HepG2 (cell line): ENCODE measurements around the gene ZC3H18. TPM values are rescaled to one million over a fixed set of nuclear protein-coding genes. Genes with fewer than 3 reads are reported as not detected.

ENCODE experiments used
- AGO2 ChIP-seq: fragments of 200-400 bp; formaldehyde crosslinking; optimal IDR thresholded peaks from 2 replicates; pipeline ENCODE3; 2017; ENCODE audit warnings: mild to moderate bottlenecking, low read depth, low read length, moderate library complexity
- CREB1 ChIP-seq, 2 experiments: fragments of 450-650 bp in 1 of 2; IDR thresholded peaks; 2 replicates each; pipeline ENCODE4 v1.6.1; 2016 to 2017; ENCODE audit warnings: control low read depth in 1 of 2, mild to moderate bottlenecking in 1 of 2, missing compliant biosample characterization in 1 of 2, missing genetic modification characterization in 1 of 2
- HMGXB3 ChIP-seq: sonication (generic); formaldehyde crosslinking; IDR thresholded peaks from 2 replicates; pipeline ENCODE4 v1.4.0; 2020; ENCODE audit warnings: missing genetic modification reagents, borderline replicate concordance
- IKZF5 ChIP-seq: IDR thresholded peaks from 2 replicates; pipeline ENCODE4 v1.6.1; 2018; ENCODE audit warnings: missing genetic modification reagents, mild to moderate bottlenecking, missing compliant biosample characterization
- MED13 ChIP-seq: sonication (generic); formaldehyde crosslinking; IDR thresholded peaks from 2 replicates; pipeline ENCODE4 v1.5.0; 2020; ENCODE audit warnings: missing genetic modification reagents
- MLLT10 ChIP-seq: sonication (generic); formaldehyde crosslinking; IDR thresholded peaks from 2 replicates; pipeline ENCODE4 v1.4.0; 2020; ENCODE audit warnings: missing genetic modification reagents
- NR2F2 ChIP-seq: IDR thresholded peaks from 2 replicates; pipeline ENCODE4 v1.6.1; 2012; ENCODE audit warnings: low read depth, inconsistent platforms, borderline replicate concordance
- PAXIP1 ChIP-seq: sonication (generic); formaldehyde crosslinking; conservative IDR thresholded peaks from 2 replicates; pipeline ENCODE4 v1.4.0; 2020; ENCODE audit warnings: mild to moderate bottlenecking, missing genetic modification reagents, moderate library complexity
- SIX1 ChIP-seq: sonication (generic); formaldehyde crosslinking; IDR thresholded peaks from 2 replicates; pipeline ENCODE4 v1.4.0; 2020; ENCODE audit warnings: missing genetic modification reagents, borderline replicate concordance
- SSRP1 ChIP-seq: IDR thresholded peaks from 2 replicates; pipeline ENCODE4 v1.6.1; 2016; ENCODE audit warnings: control low read depth
- ZMYM3 ChIP-seq: sonication (generic); formaldehyde crosslinking; IDR thresholded peaks from 2 replicates; pipeline ENCODE4 v1.5.1; 2020; ENCODE audit warnings: mild to moderate bottlenecking, missing genetic modification reagents
- ZNF230 ChIP-seq: sonication (generic); formaldehyde crosslinking; IDR thresholded peaks from 2 replicates; pipeline ENCODE4 v1.4.0; 2020; ENCODE audit warnings: mild to moderate bottlenecking, missing genetic modification reagents
- ZNF232 ChIP-seq: sonication (generic); formaldehyde crosslinking; IDR thresholded peaks from 2 replicates; pipeline ENCODE4 v1.4.0; 2020; ENCODE audit warnings: missing genetic modification reagents, borderline replicate concordance
- ZNF264 ChIP-seq: sonication (generic); formaldehyde crosslinking; IDR thresholded peaks from 2 replicates; pipeline ENCODE4 v1.4.0; 2020; ENCODE audit warnings: missing genetic modification reagents
- ZNF280B ChIP-seq: sonication (generic); formaldehyde crosslinking; IDR thresholded peaks from 2 replicates; pipeline ENCODE4 v1.5.0; 2020; ENCODE audit warnings: missing genetic modification reagents, mild to moderate bottlenecking, borderline replicate concordance
- ZNF34 ChIP-seq: sonication (generic); formaldehyde crosslinking; IDR thresholded peaks from 2 replicates; pipeline ENCODE4 v1.4.0; 2020; ENCODE audit warnings: mild to moderate bottlenecking, missing genetic modification reagents, borderline replicate concordance
- ZNF749 ChIP-seq: sonication (generic); formaldehyde crosslinking; IDR thresholded peaks from 2 replicates; pipeline ENCODE4 v1.8.0; 2022; ENCODE audit warnings: mild to moderate bottlenecking, missing genetic modification reagents, moderate library complexity, borderline replicate concordance
- ZNF780A ChIP-seq: sonication (generic); formaldehyde crosslinking; IDR thresholded peaks from 2 replicates; pipeline ENCODE4 v1.8.0; 2022; ENCODE audit warnings: mild to moderate bottlenecking, missing genetic modification reagents, moderate library complexity
- ZNF790 ChIP-seq: sonication (generic); formaldehyde crosslinking; IDR thresholded peaks from 2 replicates; pipeline ENCODE4 v1.8.0; 2022; ENCODE audit warnings: missing genetic modification reagents, mild to moderate bottlenecking, borderline replicate concordance
- polyA plus RNA-seq, 8 experiments: library from polyadenylated mRNA; depleted of rRNA in 3 of 8; stranded (reverse) in 7 of 8; unstranded in 1 of 8; fragments of >200 nt; fragmentation: Illumina TruSeq in 4 of 8; extraction: Trizol in 4 of 8; gene quantifications; 2 replicates each; pipeline versions ENCODE4 v1.2.1 to v1.2.3, GENCODE V29; 2011 to 2016; ENCODE audit warnings: low read depth in 4 of 8, missing spikeins in 1 of 8, mixed read lengths in 1 of 8; ENCODE audit not compliant: insufficient read depth in 1 of 8
- total RNA-seq, 5 experiments: library from RNA; depleted of rRNA; stranded (reverse); fragments of >200 nt; fragmentation: Illumina TruSeq; extraction: Trizol; gene quantifications; 2 replicates each; pipeline ENCODE4 v1.2.3, GENCODE V29; 2016; ENCODE audit warnings: low read depth in 1 of 5

Gene ZC3H18
- total and polyA plus RNA-seq, 2 of the 13 experiments (the other 11 are each of a cell fraction or from before 2014, with no cell fraction given): 11.2 to 27.4 TPM

- no peak for TF ChIP-seq PAXIP1
- TF ChIP-seq ZNF749 (CRISPR knock-in tag): no peak
- no peak for TF ChIP-seq ZNF232 (CRISPR knock-in tag)
- no peak for TF ChIP-seq SIX1 (CRISPR knock-in tag)
- TF ChIP-seq CREB1 (IDR thresholded peaks at IDR 0.05): no peak
- no peak for TF ChIP-seq CREB1 (CRISPR knock-in tag; IDR thresholded peaks at IDR 0.05)
- TF ChIP-seq ZNF780A (CRISPR knock-in tag): no peak
- TF ChIP-seq IKZF5 (CRISPR knock-in tag): no peak
- 0 out of 2 replicates have a peak, but pooled peaks have one; percentile 52 for TF ChIP-seq ZNF790
- 0 out of 2 replicates have a peak, but pooled peaks have one; percentile 15 for TF ChIP-seq ZNF230 (CRISPR knock-in tag)
- 0 out of 2 replicates have a peak, but pooled peaks have one; percentile 3 for TF ChIP-seq ZNF280B (CRISPR knock-in tag)
- no peak for TF ChIP-seq SSRP1 (CRISPR knock-in tag)
- no peak for TF ChIP-seq NR2F2
- no peak for TF ChIP-seq ZNF264 (CRISPR knock-in tag)
- TF ChIP-seq MLLT10 (CRISPR knock-in tag): no peak
- no peak for TF ChIP-seq HMGXB3
- TF ChIP-seq AGO2: peak; percentile 53
- no peak for TF ChIP-seq ZNF34 (CRISPR knock-in tag)
- TF ChIP-seq ZMYM3 (CRISPR knock-in tag): no peak
- no peak for TF ChIP-seq MED13 (CRISPR knock-in tag)
These were observed 106.5 kb downstream of the ZC3H18 start (continued) for GRCh38 chr16:88676502-88677242.
